Activated CD4-positive, alpha-beta T cell treated with anti-CD3 and anti-CD28 coated beads for 4 hours (primary cell): ENCODE results near the gene RMND5A.

Source experiments
- DNase-seq, 2 donors: peaks; one replicate each; pipeline ENCODE4 v3.0.0-alpha.2; 2020

RMND5A gene

GRCh38 chr2:86800856-86801567 is 80.9 kb downstream of the RMND5A start:
- no peak for DNase-seq

GRCh38 chr2:86806059-86806857 is 86.2 kb downstream of the RMND5A start:
- DNase-seq: no peak

GRCh38 chr2:86807133-86807467 is 87.0 kb downstream of the RMND5A start:
- no peak for DNase-seq

GRCh38 chr2:86807468-86808275 is 87.6 kb downstream of the RMND5A start:
- peak in 1 of 2 donors; percentile 19 for DNase-seq

- peak; percentile 85 to 93 for DNase-seq
Measured at GRCh38 chr2:86808315-86809161, 88.4 kb downstream of the RMND5A start.

- DNase-seq: no peak
Measured at GRCh38 chr2:86809481-86810121, 89.5 kb downstream of the RMND5A start.

GRCh38 chr2:86815611-86816010 is 95.5 kb downstream of the RMND5A start:
- DNase-seq: no peak

GRCh38 chr2:86818114-86818801 is 98.2 kb downstream of the RMND5A start:
- DNase-seq: no peak

GRCh38 chr2:86818957-86819356 is 98.9 kb downstream of the RMND5A start:
- DNase-seq: no peak

- DNase-seq: no peak
Measured at GRCh38 chr2:86821306-86821705, 101.2 kb downstream of the RMND5A start.

- no peak for DNase-seq
Measured at GRCh38 chr2:86821842-86822241, 101.8 kb downstream of the RMND5A start.

- no peak for DNase-seq
Measured at GRCh38 chr2:86822668-86823345, 102.7 kb downstream of the RMND5A start.

GRCh38 chr2:86825036-86825692 is 105.1 kb downstream of the RMND5A start:
- no peak for DNase-seq

- DNase-seq: no peak
Measured at GRCh38 chr2:86825693-86826381, 105.7 kb downstream of the RMND5A start.

- no peak for DNase-seq
Measured at GRCh38 chr2:86826951-86827350, 106.9 kb downstream of the RMND5A start.
